Heart right ventricle (tissue), 16 donors: ENCODE results near the gene MIGA2. TPM values are rescaled to one million over a fixed set of nuclear protein-coding genes. Genes with fewer than 3 reads are reported as not detected.
A peak's percentile ranks its signal among the peaks of the same experiment; 100 is the strongest.

Experiments used
- ATAC-seq, 8 donors: fragments of 200-7000 bp; cut with Tn5 transposase; one replicate each; pipeline ENCODE4 v1.9.1; 2020; ENCODE audit warnings: mild to moderate bottlenecking in 8 of 8, moderate library complexity in 8 of 8, moderate number of reproducible peaks in 1 of 8
- DNase-seq, 2 donors: peaks; one replicate each; pipeline ENCODE4 v3.0.0-alpha.2; 2020
- H3K27ac ChIP-seq, 10 donors: fragments of 200-600 bp; sonication (generic) in 2 of 10; one replicate each; pipeline versions ENCODE4 v1.5.0 to v1.8.0; 2020 to 2022; ENCODE audit warnings: mild to moderate bottlenecking in 3 of 10
- H3K27me3 ChIP-seq, 7 donors: fragments of 200-600 bp; one replicate each; pipeline ENCODE4 v1.8.0; 2021 to 2022; ENCODE audit warnings: mild to moderate bottlenecking in 2 of 7
- H3K36me3 ChIP-seq, 9 donors: fragments of 200-600 bp; sonication (generic) in 1 of 9; one replicate each; pipeline versions ENCODE4 v1.5.0 to v1.8.0; 2020 to 2022; ENCODE audit warnings: mild to moderate bottlenecking in 2 of 9
- H3K4me1 ChIP-seq, 9 donors: fragments of 200-600 bp; sonication (generic) in 1 of 9; one replicate each; pipeline versions ENCODE4 v1.5.0 to v1.8.0; 2020 to 2022; ENCODE audit warnings: mild to moderate bottlenecking in 4 of 9
- H3K4me3 ChIP-seq, 10 donors: fragments of 200-600 bp; sonication (generic) in 2 of 10; one replicate each; pipeline versions ENCODE4 v1.5.0 to v1.8.0; 2020 to 2022; ENCODE audit warnings: mild to moderate bottlenecking in 7 of 10, moderate library complexity in 2 of 10
- H3K9me3 ChIP-seq, 11 donors: fragments of 200-600 bp in 10 of 11; sonication (generic) in 2 of 11; one replicate each; pipeline versions ENCODE4 v1.5.0 to v1.8.0; 2013 to 2022; ENCODE audit warnings: mild to moderate bottlenecking in 2 of 11, control low read depth in 1 of 11, moderate library complexity in 1 of 11
- CTCF ChIP-seq, 9 donors: fragments of 200-600 bp; sonication (generic) in 2 of 9; IDR thresholded peaks; one replicate each; pipeline versions ENCODE4 v1.5.0 to v1.8.0; 2021 to 2022; ENCODE audit warnings: antibody characterized with exemption in 9 of 9, mild to moderate bottlenecking in 5 of 9, moderate library complexity in 1 of 9
- WGBS, 2 donors: extraction: QIAGEN DNeasy Blood & Tissue Kit; methylation state at CpG; one replicate each; pipeline ENCODE4 v1.1.7; 2013; ENCODE audit warnings: inconsistent platforms in 1 of 2; 5-methylcytosine and 5-hydroxymethylcytosine counted together
- intact Hi-C, 10 donors: fragments of 100-400 bp; cut with DNase I; formaldehyde crosslinking; loops; one replicate each; pipeline versions ENCODE4 v1.11.1 to v1.14.2; 2022
- polyA plus RNA-seq, 2 donors: library from polyadenylated mRNA; stranded (reverse); fragments of 200-250 nt; gene quantifications; one replicate each; pipeline ENCODE4 v1.2.3, GENCODE V29; 2013
- total RNA-seq, 10 donors: library from RNA; stranded (reverse); fragmentation: NEBNext Ultra II Directional in 3 of 10; extraction: Animal tissue kit (Norgen Biotek cat#: 25700) in 3 of 10; gene quantifications; one replicate each; pipeline versions ENCODE4 v1.2.1 to v1.2.4, GENCODE V29; 2021 to 2023
- donor health status: Arrhythmogenic right ventricular cardiomyopathy.
- donor health status: ischemic (EF 13 %, LVEDD 7.1; RV severe dilation, severe dysfunction).
- donor health status: healthy with polysubstance abuse.
- donor health status: DM: no; HTN: yes; CAD: no.
- donor health status: DM: no; HTN: no; CAD: no.
- donor health status: ischemic (EF 25% LVEDD 6.9; RV normal size, moderate dysfunction).
- donor health status: ischemic (EF 25% LVEDD 5.7; RV mildly dilated, moderate dysfunction).
- donor health status: healthy.
- donor health status: DM: yes; HTN: yes; CAD: no.
- donor health status: Ischemic cardiomyopathy.
- donor health status: ischemic (EF 35%, LVEDD 5.7; RV mildly dilated, moderate dysfunction).
- donor health status: nonischemic (EF 11% LVEDD 7.7; RV severe dilation, severe dysfunction).
- donor health status: DM: yes; HTN: yes; CAD: no.
- donor health status: PGD.
- donor health status: ischemic (EF 29% LVEDD 5.4; RV normal size, mild dysfunction).
- donor health status: nonischemic (EF 23%, LVEDD 6.1; RV moderate dilation, normal function).

MIGA2 gene
- total and polyA plus RNA-seq, 12 donors = 30.4 to 46.0 (median 35.9) TPM

- intact Hi-C loops = no loop called here
- Histone ChIP-seq H3K4me3 (no peak overlapping the region), H3K27ac (no peak overlapping the region), H3K36me3 (peaks cover 0 to 61% (median 12%) of the 10 kb centered on the region in 9 donors), H3K27me3 (no peaks in the 10 kb centered on the region), H3K4me1 (peaks cover 0 to 14% (median 3%) of the 10 kb centered on the region in 9 donors), H3K9me3 (no peaks in the 10 kb centered on the region)
- peak in 2 of 8 donors; percentile 2 to 4 for ATAC-seq
- DNase-seq = no peak
- no peak for TF ChIP-seq CTCF (IDR thresholded peaks at IDR 0.05)
- 91 to 95% methylated on average over 13 of the region's 13 CpGs for WGBS, 2 donors
These were observed 65.7 kb downstream of the MIGA2 start for GRCh38 chr9:129102095-129102525.

- Histone ChIP-seq H3K4me3 (no peak overlapping the region), H3K36me3 (peaks cover 0 to 61% (median 4%) of the 10 kb centered on the region in 9 donors), H3K27me3 (no peaks in the 10 kb centered on the region), H3K4me1 (peaks cover 0 to 14% (median 3%) of the 10 kb centered on the region in 9 donors), H3K27ac (no peak overlapping the region), H3K9me3 (no peaks in the 10 kb centered on the region)
- 56% methylated on average over 14 of the region's 14 CpGs for WGBS, 2 donors
- ATAC-seq = peak; percentile 33 to 71 (median 60)
- peak in 7 of 9 donors; percentile 38 to 55 (median 53) for TF ChIP-seq CTCF (IDR thresholded peaks at IDR 0.05)
- peak in 1 of 2 donors; percentile 34 for DNase-seq
- intact Hi-C loops = no loop called here
These were observed 66.6 kb downstream of the MIGA2 start for GRCh38 chr9:129102791-129103594.

GRCh38 chr9:129103595-129103965, 67.2 kb downstream of the MIGA2 start:
- ATAC-seq (peak in 2 of 8 donors; percentile 6 to 7), DNase-seq (no peak)
- no peak overlapping the region for H3K27ac ChIP-seq

GRCh38 chr9:129104051-129104450, 67.6 kb downstream of the MIGA2 start:
- ATAC-seq (no peak), DNase-seq (no peak)
- intact Hi-C loops = no loop called here
- no peaks in the 10 kb centered on the region for H3K27me3 ChIP-seq
- 84 to 86% methylated on average over 11 of the region's 11 CpGs for WGBS, 2 donors
- no peak overlapping the region for H3K4me3 ChIP-seq
- peaks cover under 1 to 17% (median 7%) of the 10 kb centered on the region in 9 donors for H3K4me1 ChIP-seq
- TF ChIP-seq CTCF (IDR thresholded peaks at IDR 0.05) = no peak
- no peaks in the 10 kb centered on the region for H3K9me3 ChIP-seq
- no peak overlapping the region for H3K27ac ChIP-seq
- peaks cover 0 to 55% (median 4%) of the 10 kb centered on the region in 9 donors for H3K36me3 ChIP-seq

More at GRCh38 chr9:129103595-129103965, 67.2 kb downstream of the MIGA2 start:
- 70 to 97% methylated on average over 4 of the region's 4 CpGs for WGBS, 2 donors
- Histone ChIP-seq H3K4me3 (no peak overlapping the region), H3K4me1 (peaks cover 0 to 14% (median 3%) of the 10 kb centered on the region in 9 donors), H3K27me3 (no peaks in the 10 kb centered on the region), H3K9me3 (no peaks in the 10 kb centered on the region), H3K36me3 (peaks cover 0 to 55% (median 4%) of the 10 kb centered on the region in 9 donors)
- intact Hi-C loops = no loop called here
- no peak for TF ChIP-seq CTCF (IDR thresholded peaks at IDR 0.05)
